Immature natural killer cell (primary cell): Measurements from ENCODE around the gene SMIM3. TPM values are rescaled to one million over a fixed set of nuclear protein-coding genes. Genes with fewer than 3 reads are reported as not detected.

Source experiments
- DNase-seq, 3 donors: peaks; one replicate each; pipeline ENCODE4 v3.0.0; 2022; ENCODE audit warnings: mixed read lengths in 1 of 3
- H3K27ac Mint-ChIP-seq, 6 donors: one replicate each; pipeline ENCODE4 v1.8.0; 2020; ENCODE audit warnings: mixed read lengths in 6 of 6, mild to moderate bottlenecking in 5 of 6, inconsistent platforms in 4 of 6, moderate library complexity in 3 of 6
- H3K27me3 Mint-ChIP-seq, 3 donors: one replicate each; pipeline ENCODE4 v1.8.0; 2020 to 2021; ENCODE audit warnings: low read depth in 3 of 3, mild to moderate bottlenecking in 3 of 3, mixed read lengths in 3 of 3, moderate library complexity in 3 of 3, inconsistent platforms in 1 of 3
- H3K36me3 Mint-ChIP-seq, 3 donors: one replicate each; pipeline ENCODE4 v1.8.0; 2020; ENCODE audit warnings: mixed read lengths in 3 of 3, inconsistent platforms in 2 of 3, mild to moderate bottlenecking in 2 of 3
- H3K4me1 Mint-ChIP-seq, 2 donors: one replicate each; pipeline ENCODE4 v1.8.0; 2020; ENCODE audit warnings: inconsistent platforms in 2 of 2, mild to moderate bottlenecking in 2 of 2, mixed read lengths in 2 of 2, moderate library complexity in 1 of 2
- H3K4me3 Mint-ChIP-seq, 5 donors: one replicate each; pipeline ENCODE4 v1.8.0; 2020; ENCODE audit warnings: mild to moderate bottlenecking in 5 of 5, mixed read lengths in 5 of 5, inconsistent platforms in 3 of 5, moderate library complexity in 3 of 5
- H3K9me3 Mint-ChIP-seq, 6 donors: one replicate each; pipeline ENCODE4 v1.8.0; 2020; ENCODE audit warnings: mild to moderate bottlenecking in 6 of 6, mixed read lengths in 6 of 6, inconsistent platforms in 4 of 6, moderate library complexity in 3 of 6
- polyA plus RNA-seq, 3 donors: library from polyadenylated mRNA; unstranded; fragments of 300-500 nt; fragmentation: Illumina TruSeq; gene quantifications; one replicate each; pipeline ENCODE4 v1.2.3, GENCODE V29; 2021

Gene SMIM3
- polyA plus RNA-seq, 3 donors from 2014 or later, result 20.1 to 32.6 (median 21.7) TPM

GRCh38 chr5:150777685-150778084 is 872 bp upstream of the SMIM3 start:
- H3K27ac Mint-ChIP-seq, result peak overlapping the region; percentile 72 to 84 (median 79)
- H3K4me1 Mint-ChIP-seq, result peaks cover 46% of the 10 kb centered on the region in 2 donors
- DNase-seq, result no peak
- no peaks in the 10 kb centered on the region for H3K36me3 Mint-ChIP-seq
- H3K27me3 Mint-ChIP-seq, result peaks cover 0 to 4% (median 2%) of the 10 kb centered on the region in 3 donors
- H3K9me3 Mint-ChIP-seq, result no peaks in the 10 kb centered on the region
- H3K4me3 Mint-ChIP-seq, result peak overlapping the region; percentile 82 to 98 (median 92)

DNA sequence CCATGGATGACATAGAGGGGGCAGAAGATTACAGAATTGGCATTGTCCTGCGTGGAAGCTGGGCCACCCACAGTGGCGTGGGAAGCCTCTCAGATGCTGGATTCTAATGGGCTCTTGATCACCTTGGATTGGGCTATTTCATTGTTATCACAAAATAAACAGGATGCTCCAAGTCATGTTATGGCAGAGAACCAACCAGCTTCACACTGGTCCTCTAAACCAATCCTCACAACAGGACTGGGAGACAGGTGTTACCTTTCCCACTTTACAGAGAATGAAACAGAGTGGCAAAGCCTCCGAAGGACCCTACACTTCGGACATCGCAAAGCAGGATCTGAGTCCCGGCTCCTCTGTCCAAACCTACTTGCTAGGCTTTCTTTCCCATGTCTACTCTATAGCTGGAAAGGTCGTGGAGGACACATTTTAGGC is 455 bp upstream of the SMIM3 start:
- Mint-ChIP-seq H3K36me3 (no peaks in the 10 kb centered on the region), H3K4me3 (peak overlapping the region; percentile 82 to 98 (median 92)), H3K9me3 (no peaks in the 10 kb centered on the region), H3K27ac (peak overlapping the region; percentile 72 to 84 (median 79)), H3K4me1 (peaks cover 51% of the 10 kb centered on the region in 2 donors), H3K27me3 (peaks cover 0 to 4% (median 3%) of the 10 kb centered on the region in 3 donors)
- DNase-seq, result no peak

DNA sequence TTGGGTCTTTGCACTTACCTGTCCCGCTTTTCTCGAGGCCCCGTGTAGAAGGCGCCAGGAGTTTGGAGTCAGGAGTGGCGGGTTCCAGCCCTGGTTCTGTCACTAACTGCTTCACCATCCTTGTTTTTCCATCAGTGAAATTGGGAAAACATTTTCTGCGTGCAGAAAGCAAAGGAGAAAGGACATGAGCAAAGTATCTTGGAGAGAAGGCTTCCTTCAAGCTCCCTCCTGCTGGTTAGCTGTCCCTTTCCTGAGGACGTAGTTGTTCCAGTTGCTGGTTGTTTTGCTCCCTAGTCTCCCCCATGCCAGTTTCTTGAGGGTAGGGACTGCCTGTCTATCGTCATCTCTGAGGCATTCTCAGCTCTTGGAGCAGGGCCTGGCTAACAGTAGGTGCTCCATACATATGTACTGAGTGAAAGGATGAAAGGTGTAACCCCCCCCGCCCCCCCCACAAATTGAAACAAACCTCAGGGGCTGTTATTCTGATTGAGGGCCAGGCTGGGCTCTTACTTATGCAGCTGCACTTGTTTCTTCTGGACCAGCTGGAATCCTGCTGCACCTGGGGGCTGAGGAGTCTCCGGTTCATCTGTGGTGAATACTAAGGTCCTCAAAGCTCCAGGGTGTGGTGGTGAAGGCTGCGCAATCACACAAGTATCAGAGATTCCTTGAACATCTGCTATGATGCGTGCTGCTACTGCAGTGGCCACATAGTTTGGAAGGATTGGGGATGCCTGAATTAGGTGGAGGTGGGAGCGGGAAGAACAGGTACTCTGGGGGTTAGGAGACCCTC is 1.0 kb downstream of the SMIM3 start:
- H3K9me3 Mint-ChIP-seq, result no peaks in the 10 kb centered on the region
- H3K36me3 Mint-ChIP-seq, result no peaks in the 10 kb centered on the region
- peaks cover 65% of the 10 kb centered on the region in 2 donors for H3K4me1 Mint-ChIP-seq
- peak overlapping the region; percentile 91 to 98 (median 97) for H3K4me3 Mint-ChIP-seq
- peak overlapping the region; percentile 27 to 94 (median 84) for H3K27ac Mint-ChIP-seq
- no peak for DNase-seq
- peaks cover 3 to 5% (median 3%) of the 10 kb centered on the region in 3 donors for H3K27me3 Mint-ChIP-seq

DNA sequence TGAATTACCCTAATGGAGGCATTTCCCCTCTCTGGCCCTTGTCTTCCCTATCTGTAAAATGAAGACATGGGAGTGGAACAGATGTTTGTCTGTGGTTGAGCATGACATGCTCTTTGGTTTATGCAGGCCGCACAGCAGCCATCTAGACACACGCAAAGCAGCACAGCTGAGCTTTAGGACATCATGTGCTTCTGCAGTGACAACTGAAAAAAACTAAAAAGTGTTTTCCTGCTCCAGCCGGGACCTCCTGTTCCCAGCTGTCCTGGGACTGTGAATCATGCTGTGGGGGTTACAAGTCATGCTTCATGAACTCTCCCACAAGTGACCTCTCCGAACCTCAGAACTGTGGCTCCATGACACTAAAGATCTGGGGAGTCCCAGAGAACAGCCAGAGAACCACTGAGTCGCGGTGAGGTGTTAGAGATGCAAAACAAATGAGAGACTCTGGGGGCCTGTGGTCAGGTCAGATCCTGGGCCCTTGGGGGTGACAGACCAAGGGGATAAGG is 1.7 kb downstream of the SMIM3 start:
- Mint-ChIP-seq H3K9me3 (no peaks in the 10 kb centered on the region), H3K36me3 (no peaks in the 10 kb centered on the region), H3K27me3 (peaks cover 3 to 5% (median 3%) of the 10 kb centered on the region in 3 donors), H3K4me1 (peaks cover 69 to 72% of the 10 kb centered on the region in 2 donors), H3K4me3 (peak overlapping the region; percentile 54 to 98 (median 92)), H3K27ac (peak overlapping the region; percentile 33 to 94 (median 85))
- peak in 2 of 3 donors; percentile 20 to 25 for DNase-seq

DNA sequence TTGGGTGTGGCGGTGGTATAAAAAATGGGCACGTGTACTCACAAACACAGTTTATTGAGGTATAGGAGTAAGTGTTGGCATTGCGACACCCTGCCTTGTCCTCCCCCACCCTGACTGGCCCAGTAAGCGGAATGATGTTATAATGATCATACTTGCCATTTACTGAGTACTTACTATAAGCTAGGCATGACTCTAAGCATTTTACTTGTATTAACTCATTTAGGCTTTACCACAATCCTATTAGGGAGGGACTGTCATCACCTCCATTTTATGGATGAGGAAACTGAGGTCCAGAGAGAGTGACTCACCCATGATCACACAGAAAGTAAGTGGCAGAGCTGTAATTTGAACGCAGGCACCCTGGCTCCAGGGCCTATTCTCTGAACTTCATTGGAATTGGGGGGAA is 2.3 kb downstream of the SMIM3 start:
- Mint-ChIP-seq H3K9me3 (no peaks in the 10 kb centered on the region), H3K27ac (peak overlapping the region in 5 of 6 donors; percentile 77 to 97 (median 86)), H3K4me3 (peak overlapping the region in 4 of 5 donors; percentile 13 to 98 (median 92)), H3K4me1 (peaks cover 71 to 75% of the 10 kb centered on the region in 2 donors), H3K27me3 (peaks cover 0 to 5% (median 3%) of the 10 kb centered on the region in 3 donors), H3K36me3 (no peaks in the 10 kb centered on the region)
- DNase-seq, result no peak

DNA sequence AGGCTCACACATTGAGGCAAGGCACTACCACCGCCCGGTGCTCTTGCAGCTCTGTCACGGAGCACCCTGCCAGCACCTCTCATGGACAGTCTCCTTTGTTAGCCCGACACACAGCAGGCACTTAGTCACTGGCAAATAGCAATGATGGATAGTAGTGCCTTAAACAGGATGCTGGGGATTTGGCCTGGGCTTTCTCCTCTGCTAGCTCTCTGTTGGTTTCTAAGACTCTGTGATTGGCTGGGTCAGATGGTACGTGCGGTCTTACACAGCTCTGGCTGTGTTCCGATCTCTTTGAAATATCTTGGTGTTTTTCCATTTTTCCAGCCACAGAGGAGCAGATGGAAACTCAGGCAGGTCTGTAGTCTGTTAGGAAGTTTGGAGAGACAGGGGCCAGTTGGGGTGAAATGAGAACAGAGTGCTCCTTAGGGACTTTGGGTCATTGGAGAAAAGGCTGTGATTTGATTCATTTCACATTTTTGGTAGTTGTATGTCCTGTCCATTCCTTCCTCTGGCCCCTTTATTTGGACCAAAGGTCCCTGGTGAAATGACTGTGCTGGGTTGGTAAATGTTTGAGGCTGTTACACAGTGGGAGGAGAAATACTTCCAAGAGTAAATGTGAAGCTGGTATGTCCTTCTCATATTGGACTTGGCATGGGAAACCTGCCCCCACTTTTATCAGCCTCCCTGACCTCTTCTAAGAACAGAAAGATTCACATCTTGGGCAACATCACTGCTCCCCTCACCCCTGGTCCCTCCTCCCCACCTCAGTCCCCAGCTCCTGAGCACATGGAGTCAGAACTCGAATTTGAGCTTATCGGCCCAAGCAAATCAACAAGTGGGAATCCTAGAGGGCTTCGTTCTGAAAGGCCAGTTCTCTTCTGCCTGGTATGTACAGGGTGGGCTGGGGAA is 3.4 kb downstream of the SMIM3 start:
- DNase-seq, result no peak
- H3K4me1 Mint-ChIP-seq, result peaks cover 73 to 75% of the 10 kb centered on the region in 2 donors
- H3K9me3 Mint-ChIP-seq, result no peaks in the 10 kb centered on the region
- H3K27me3 Mint-ChIP-seq, result peaks cover 0 to 7% (median 3%) of the 10 kb centered on the region in 3 donors
- H3K4me3 Mint-ChIP-seq, result peak overlapping the region in 3 of 5 donors; percentile 16 to 63 (median 24)
- H3K27ac Mint-ChIP-seq, result peak overlapping the region; percentile 77 to 97 (median 88)
- no peaks in the 10 kb centered on the region for H3K36me3 Mint-ChIP-seq

GRCh38 chr5:150782850-150783249 is 4.3 kb downstream of the SMIM3 start:
- Mint-ChIP-seq H3K9me3 (no peaks in the 10 kb centered on the region), H3K27me3 (peaks cover 0 to 7% (median 3%) of the 10 kb centered on the region in 3 donors), H3K27ac (peak overlapping the region; percentile 77 to 97 (median 88)), H3K4me1 (peaks cover 70 to 72% of the 10 kb centered on the region in 2 donors), H3K36me3 (no peaks in the 10 kb centered on the region), H3K4me3 (peak overlapping the region; percentile 58 to 86 (median 77))
- DNase-seq, result no peak

DNA sequence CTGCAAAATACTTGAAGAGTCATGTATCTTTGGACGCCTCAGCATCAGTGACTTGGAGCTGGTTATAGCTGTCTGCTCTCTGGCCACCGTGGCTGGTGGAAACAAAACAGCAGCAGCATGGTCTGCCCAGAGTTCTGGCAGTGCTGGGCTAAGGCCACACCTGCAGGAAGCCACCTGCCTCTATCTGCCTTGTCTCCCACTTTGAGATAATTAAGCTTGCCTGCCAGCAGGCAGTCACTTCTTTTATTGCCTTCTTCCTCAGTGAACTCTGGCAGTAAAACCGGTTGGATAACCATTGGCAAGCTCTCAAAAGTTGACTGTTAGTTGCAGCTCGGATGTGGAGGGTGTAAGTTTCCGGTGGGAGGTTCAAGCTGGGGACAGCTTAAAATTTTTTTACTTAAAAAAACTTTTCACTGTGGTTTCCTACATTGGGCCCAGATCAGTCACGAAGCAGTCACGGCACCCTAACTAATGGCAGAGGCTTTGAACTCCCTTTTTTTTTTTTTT is 4.9 kb downstream of the SMIM3 start:
- DNase-seq, result peak; percentile 72 to 80 (median 75)
- Mint-ChIP-seq H3K36me3 (no peaks in the 10 kb centered on the region), H3K9me3 (no peaks in the 10 kb centered on the region), H3K4me3 (peak overlapping the region; percentile 58 to 86 (median 77)), H3K27ac (peak overlapping the region; percentile 77 to 97 (median 88)), H3K27me3 (peaks cover 0 to 7% (median 3%) of the 10 kb centered on the region in 3 donors), H3K4me1 (peaks cover 65 to 66% of the 10 kb centered on the region in 2 donors)

- peak overlapping the region in 4 of 6 donors; percentile 50 to 87 (median 77) for H3K27ac Mint-ChIP-seq
- no peaks in the 10 kb centered on the region for H3K36me3 Mint-ChIP-seq
- H3K27me3 Mint-ChIP-seq, result peaks cover 0 to 5% (median 3%) of the 10 kb centered on the region in 3 donors
- H3K4me3 Mint-ChIP-seq, result peak overlapping the region in 2 of 5 donors; percentile 21 to 54
- no peak for DNase-seq
- H3K9me3 Mint-ChIP-seq, result no peaks in the 10 kb centered on the region
- H3K4me1 Mint-ChIP-seq, result peaks cover 56 to 68% of the 10 kb centered on the region in 2 donors
These were observed 7.4 kb downstream of the SMIM3 start for GRCh38 chr5:150785950-150786349.

- H3K4me3 Mint-ChIP-seq, result no peak overlapping the region
- DNase-seq, result no peak
- H3K4me1 Mint-ChIP-seq, result peaks cover 49 to 65% of the 10 kb centered on the region in 2 donors
- no peaks in the 10 kb centered on the region for H3K9me3 Mint-ChIP-seq
- H3K27me3 Mint-ChIP-seq, result peaks cover 0 to 5% (median 3%) of the 10 kb centered on the region in 3 donors
- peak overlapping the region in 2 of 6 donors; percentile 30 to 37 for H3K27ac Mint-ChIP-seq
- no peaks in the 10 kb centered on the region for H3K36me3 Mint-ChIP-seq
These were observed 8.3 kb downstream of the SMIM3 start for GRCh38 chr5:150786876-150787275.

DNA sequence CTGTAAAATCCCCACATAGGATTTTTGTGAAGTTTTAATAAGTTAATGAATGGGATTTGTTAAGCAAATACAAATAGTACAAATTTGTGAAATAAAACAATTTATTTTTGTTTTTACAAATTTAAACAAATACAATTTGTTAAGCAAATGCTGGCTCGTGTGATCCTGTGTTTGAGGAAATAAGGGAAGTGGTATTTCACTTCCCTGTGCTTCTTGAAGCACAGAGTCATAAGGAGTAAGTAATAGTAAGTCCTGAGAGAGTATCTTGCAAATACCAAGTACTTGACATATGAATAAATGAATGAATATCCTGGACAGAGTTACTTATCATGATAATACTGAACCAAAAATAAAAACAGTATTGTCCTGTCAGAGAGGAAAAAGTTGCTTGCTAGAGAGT is 9.1 kb downstream of the SMIM3 start:
- Mint-ChIP-seq H3K4me1 (peaks cover 41 to 57% of the 10 kb centered on the region in 2 donors), H3K4me3 (no peak overlapping the region)

DNA sequence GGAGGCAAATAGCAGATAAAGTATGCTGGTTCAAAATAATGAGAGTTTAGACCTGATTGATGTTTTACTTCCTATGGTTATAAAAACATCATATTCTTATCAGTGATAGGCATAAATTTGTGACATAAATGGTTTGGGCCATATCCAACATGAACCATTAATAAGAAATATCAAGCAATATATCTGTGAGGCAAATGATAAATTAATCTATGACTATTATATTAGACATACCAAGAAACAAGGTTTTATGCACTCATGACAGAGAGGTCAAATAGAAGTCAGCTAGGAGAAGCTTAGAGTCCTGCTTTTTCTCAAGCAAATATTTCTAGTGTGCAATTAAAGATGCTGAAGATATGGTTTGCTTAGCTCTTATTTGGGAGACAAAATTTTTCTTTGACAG is 10.4 kb downstream of the SMIM3 start:
- Mint-ChIP-seq H3K9me3 (no peaks in the 10 kb centered on the region), H3K4me3 (no peak overlapping the region), H3K27ac (peak overlapping the region in 1 of 6 donors; percentile 29), H3K27me3 (peaks cover 0 to 1% (median 0%) of the 10 kb centered on the region in 3 donors), H3K36me3 (peaks cover 0 to 5% (median 0%) of the 10 kb centered on the region in 3 donors), H3K4me1 (peaks cover 28 to 44% of the 10 kb centered on the region in 2 donors)
- DNase-seq, result no peak

More for the DNA sequence above, 9.1 kb downstream of the SMIM3 start:
- H3K9me3 Mint-ChIP-seq, result no peaks in the 10 kb centered on the region
- peaks cover 0 to 5% (median 3%) of the 10 kb centered on the region in 3 donors for H3K27me3 Mint-ChIP-seq
- no peak overlapping the region for H3K27ac Mint-ChIP-seq
- H3K36me3 Mint-ChIP-seq, result no peaks in the 10 kb centered on the region
- DNase-seq, result no peak

- no peak overlapping the region for H3K4me3 Mint-ChIP-seq
- DNase-seq, result no peak
- H3K27ac Mint-ChIP-seq, result peak overlapping the region in 1 of 6 donors; percentile 56
- no peaks in the 10 kb centered on the region for H3K9me3 Mint-ChIP-seq
- H3K4me1 Mint-ChIP-seq, result peaks cover 24 to 39% of the 10 kb centered on the region in 2 donors
- peaks cover 0 to 1% (median 0%) of the 10 kb centered on the region in 3 donors for H3K27me3 Mint-ChIP-seq
- peaks cover 0 to 5% (median 0%) of the 10 kb centered on the region in 3 donors for H3K36me3 Mint-ChIP-seq
These were observed 10.9 kb downstream of the SMIM3 start for GRCh38 chr5:150789450-150789849.
